IMR-90 (cell line): ENCODE data around the gene TRAF3. TPM values are rescaled to one million over a fixed set of nuclear protein-coding genes. Genes with fewer than 3 reads are reported as not detected.

ENCODE experiments used
- ATAC-seq: fragments of 200-7000 bp; cut with Tn5 transposase; 2 replicates; pipeline ENCODE4 v1.9.1; 2020; ENCODE audit warnings: low read depth, mild to moderate bottlenecking, moderate library complexity
- BruUV-seq: library from RNA; stranded (reverse); fragments of 400-500 nt; replicated peaks from 2 replicates; lab custom pipeline; 2021; lab: Mats Ljungman, UMichigan
- CTCF ChIA-PET: fragments of 300-600 bp; formaldehyde crosslinking; extraction: SDS; loops from one replicate; lab custom pipeline; 2021; ENCODE audit warnings: antibody characterized with exemption; lab: Yijun Ruan, JAX
- POLR2A ChIA-PET: fragments of 300-600 bp; sonication (Branson Sonifier 250); formaldehyde crosslinking; loops from one replicate; lab custom pipeline; 2022; ENCODE audit warnings: antibody characterized with exemption; ENCODE audit not compliant: unreplicated experiment; lab: Charles Lee
- DNase-seq: peaks from one replicate; pipeline ENCODE4 v3.0.0; 2013
- H2AFZ ChIP-seq: replicated peaks from 2 replicates; pipeline ENCODE3; 2013; ENCODE audit warnings: low read length, mild to moderate bottlenecking; ENCODE audit not compliant: poor library complexity
- H2AK5ac ChIP-seq: 2 replicates; pipeline ENCODE4 v1.6.1; 2013; ENCODE audit warnings: low read depth, low read length, inconsistent platforms
- H2AK9ac ChIP-seq: replicated peaks from 2 replicates; pipeline ENCODE3; 2013; ENCODE audit warnings: mild to moderate bottlenecking, low read depth, low read length, moderate library complexity; ENCODE audit not compliant: poor library complexity
- H2BK120ac ChIP-seq: 2 replicates; pipeline ENCODE4 v1.6.1; 2013; ENCODE audit warnings: low read depth, low read length, inconsistent platforms
- H2BK15ac ChIP-seq: 3 replicates; pipeline ENCODE4 v1.6.1; 2013; ENCODE audit warnings: low read depth, low read length, inconsistent platforms
- H2BK20ac ChIP-seq: 2 replicates; pipeline ENCODE4 v1.6.1; 2013; ENCODE audit warnings: low read depth, mild to moderate bottlenecking, inconsistent platforms, low read length, moderate library complexity
- H2BK5ac ChIP-seq: 2 replicates; pipeline ENCODE4 v1.6.1; 2013; ENCODE audit warnings: mild to moderate bottlenecking, low read depth, low read length, inconsistent platforms; ENCODE audit not compliant: poor library complexity, severe bottlenecking
- H3K14ac ChIP-seq: replicated peaks from 2 replicates; pipeline ENCODE4 v1.6.1; 2013; ENCODE audit warnings: low read depth, low read length, inconsistent platforms
- H3K18ac ChIP-seq: 2 replicates; pipeline ENCODE4 v1.6.1; 2013; ENCODE audit warnings: low read depth, low read length, control low read depth
- H3K23ac ChIP-seq: 2 replicates; pipeline ENCODE4 v1.6.1; 2013; ENCODE audit warnings: low read depth, low read length, inconsistent platforms
- H3K27ac ChIP-seq: 2 replicates; pipeline ENCODE4 v1.5.1; 2013; ENCODE audit warnings: mild to moderate bottlenecking, control low read depth, low read length; ENCODE audit not compliant: insufficient read depth
- H3K27me3 ChIP-seq: 2 replicates; pipeline ENCODE4 v1.6.1; 2013; ENCODE audit warnings: low read length; ENCODE audit not compliant: control insufficient read depth, insufficient read depth
- H3K36me3 ChIP-seq: 2 replicates; pipeline ENCODE4 v1.6.1; 2013; ENCODE audit warnings: low read length, mixed read lengths; ENCODE audit not compliant: control insufficient read depth, insufficient read depth
- H3K4ac ChIP-seq: 2 replicates; pipeline ENCODE4 v1.6.1; 2013; ENCODE audit warnings: low read depth, low read length, inconsistent platforms
- H3K4me1 ChIP-seq: 2 replicates; pipeline ENCODE4 v1.6.1; 2013; ENCODE audit warnings: low read length, mixed read lengths; ENCODE audit not compliant: control insufficient read depth, insufficient read depth
- H3K4me2 ChIP-seq: 2 replicates; pipeline ENCODE4 v1.6.1; 2013; ENCODE audit warnings: low read depth, mild to moderate bottlenecking, control low read depth, low read length, moderate library complexity
- H3K4me3 ChIP-seq: 2 replicates; pipeline ENCODE4 v1.5.1; 2013; ENCODE audit warnings: low read depth, mild to moderate bottlenecking, control low read depth, low read length, moderate library complexity; ENCODE audit not compliant: insufficient read depth
- H3K56ac ChIP-seq: 2 replicates; pipeline ENCODE4 v1.6.1; 2013; ENCODE audit warnings: low read length, inconsistent platforms; ENCODE audit not compliant: insufficient read depth; ENCODE audit errors: extremely low read depth
- H3K79me1 ChIP-seq, 2 experiments: 2 replicates each; pipeline ENCODE4 v1.6.1; 2013; ENCODE audit warnings: low read length in 2 of 2, inconsistent platforms in 1 of 2, low read depth in 1 of 2
- H3K9ac ChIP-seq: 2 replicates; pipeline ENCODE4 v1.6.1; 2013; ENCODE audit warnings: low read depth, low read length, control low read depth
- H3K9me1 ChIP-seq: 2 replicates; pipeline ENCODE4 v1.6.1; 2013; ENCODE audit warnings: low read length, inconsistent platforms; ENCODE audit not compliant: insufficient read depth
- H3K9me3 ChIP-seq: 2 replicates; pipeline ENCODE4 v1.6.1; 2013; ENCODE audit warnings: low read length; ENCODE audit not compliant: control insufficient read depth, insufficient read depth
- H4K20me1 ChIP-seq: 2 replicates; pipeline ENCODE4 v1.6.1; 2013; ENCODE audit warnings: low read length, inconsistent platforms; ENCODE audit not compliant: insufficient read depth
- H4K5ac ChIP-seq: 2 replicates; pipeline ENCODE4 v1.6.1; 2013; ENCODE audit warnings: mild to moderate bottlenecking, low read depth, low read length, control low read depth
- H4K8ac ChIP-seq, 2 experiments: 2 replicates each; pipeline ENCODE4 v1.6.1; 2013; ENCODE audit warnings: low read depth in 2 of 2, low read length in 2 of 2, control low read depth in 1 of 2, inconsistent platforms in 1 of 2
- H4K91ac ChIP-seq: 2 replicates; pipeline ENCODE4 v1.6.1; 2013; ENCODE audit warnings: low read depth, low read length, inconsistent platforms; ENCODE audit not compliant: insufficient read depth
- BHLHE40 ChIP-seq: fragments of 150-350 bp; IDR thresholded peaks from 2 replicates; pipeline ENCODE4 v1.6.1; 2016; ENCODE audit warnings: mild to moderate bottlenecking, low read depth, low read length
- CEBPB ChIP-seq: IDR thresholded peaks from 2 replicates; pipeline ENCODE4 v1.6.1; 2012; ENCODE audit warnings: low read depth, low read length, improper control_type of control experiment
- CHD1 ChIP-seq: IDR thresholded peaks from 2 replicates; pipeline ENCODE4 v1.6.1; 2012; ENCODE audit warnings: low read depth, low read length, improper control_type of control experiment
- FOS ChIP-seq: fragments of 150-350 bp; IDR thresholded peaks from 2 replicates; pipeline ENCODE4 v1.6.1; 2016; ENCODE audit warnings: low read depth, low read length
- MAFK ChIP-seq: IDR thresholded peaks from 2 replicates; pipeline ENCODE4 v1.6.1; 2012; ENCODE audit warnings: low read depth, low read length, improper control_type of control experiment
- MAZ ChIP-seq: IDR thresholded peaks from 2 replicates; pipeline ENCODE4 v1.6.1; 2012; ENCODE audit warnings: low read depth, mild to moderate bottlenecking, low read length, improper control_type of control experiment, moderate library complexity, borderline replicate concordance
- MXI1 ChIP-seq: IDR thresholded peaks from 2 replicates; pipeline ENCODE4 v1.6.1; 2012; ENCODE audit warnings: low read depth, mild to moderate bottlenecking, low read length, moderate library complexity, borderline replicate concordance
- NFE2L2 ChIP-seq: fragments of 150-350 bp; IDR thresholded peaks from 2 replicates; pipeline ENCODE4 v1.6.1; 2016; ENCODE audit warnings: low read depth, mild to moderate bottlenecking, low read length
- POLR2A ChIP-seq: IDR thresholded peaks from 2 replicates; pipeline ENCODE4 v1.6.1; 2012; ENCODE audit warnings: mild to moderate bottlenecking, low read depth, low read length
- RAD21 ChIP-seq: IDR thresholded peaks from 2 replicates; pipeline ENCODE4 v1.6.1; 2012; ENCODE audit warnings: low read length, improper control_type of control experiment
- RCOR1 ChIP-seq: IDR thresholded peaks from 2 replicates; pipeline ENCODE4 v1.6.1; 2012; ENCODE audit warnings: mild to moderate bottlenecking, low read length, improper control_type of control experiment; ENCODE audit not compliant: insufficient replicate concordance
- RFX5 ChIP-seq: IDR thresholded peaks from 2 replicates; pipeline ENCODE4 v1.8.0; 2012; ENCODE audit warnings: low read depth, mild to moderate bottlenecking, low read length, moderate library complexity
- SMC3 ChIP-seq: fragments of 150-350 bp; IDR thresholded peaks from 2 replicates; pipeline ENCODE4 v1.6.1; 2016; ENCODE audit warnings: low read depth, mild to moderate bottlenecking, antibody characterized with exemption, low read length, moderate library complexity
- WGBS, 2 experiments: methylation state at CpG; one replicate each; pipeline versions ENCODE4 v1.1.5 to v1.1.7; 2013; ENCODE audit warnings: missing lambda C conversion rate in 2 of 2; ENCODE audit not compliant: insufficient read length in 1 of 2; ENCODE audit errors: extremely low coverage in 2 of 2; 5-methylcytosine and 5-hydroxymethylcytosine counted together
- dilution Hi-C: fragments of 300-500 bp; cut with HindIII; formaldehyde crosslinking; loops from one replicate; pipeline ENCODE4 v1.14.3; 2018; ENCODE audit warnings: low sequenced_read_pairs; ENCODE audit not compliant: unreplicated experiment
- in situ Hi-C: fragments of 300-500 bp; cut with MboI; formaldehyde crosslinking; loops from 3 replicates; pipeline ENCODE4 v1.14.3; 2019; ENCODE audit warnings: low sequenced_read_pairs, inconsistent platforms, mixed read lengths
- intact Hi-C: fragments of 100-400 bp; cut with micrococcal nuclease; formaldehyde crosslinking; loops from 2 replicates; pipeline ENCODE4 v1.10.0; 2022
- polyA plus RNA-seq, 3 experiments: library from polyadenylated mRNA; depleted of rRNA; stranded (reverse); fragments of >200 nt; gene quantifications; 2 replicates each; pipeline ENCODE4 v1.2.3, GENCODE V29; 2012; ENCODE audit warnings: low replicate concordance in 1 of 3
- total RNA-seq: library from RNA; depleted of rRNA; stranded (reverse); fragments of >200 nt; gene quantifications from 2 replicates; pipeline ENCODE4 v1.2.3, GENCODE V29; 2012
- TF ChIP-seq, protein P1 (sequence below): fragments of 150-350 bp; IDR thresholded peaks from 2 replicates; pipeline ENCODE4 v1.6.1; 2017; ENCODE audit warnings: mild to moderate bottlenecking, antibody characterized with exemption, low read length, low read depth
- TF ChIP-seq, protein P2 (sequence below): conservative IDR thresholded peaks from 2 replicates; pipeline ENCODE4 v1.5.1; 2012; ENCODE audit warnings: mild to moderate bottlenecking, low read depth, low read length, improper control_type of control experiment
- TF ChIP-seq, protein P3 (sequence below): fragments of 150-350 bp; IDR thresholded peaks from 2 replicates; pipeline ENCODE4 v1.6.1; 2016; ENCODE audit warnings: low read depth, mild to moderate bottlenecking, low read length, moderate library complexity, borderline replicate concordance

TRAF3 gene
- total and polyA plus RNA-seq, 2 of the 4 experiments (the other 2 are of a cell fraction) = 21.2 to 25.3 TPM

- no peak overlapping the region for H2BK120ac ChIP-seq
- peak overlapping the region; percentile 7 for H2AK9ac ChIP-seq
- H2BK15ac ChIP-seq = no peak overlapping the region
- H3K27me3 ChIP-seq = no peaks in the 10 kb centered on the region
- dilution Hi-C loops (no loop called here), in situ Hi-C loops (no loop called here), intact Hi-C loops (no loop called here)
- no peak overlapping the region for H3K56ac ChIP-seq
- H3K18ac ChIP-seq = no peak overlapping the region
- no peak for TF ChIP-seq FOS
- TF ChIP-seq MAFK = no peak
- TF ChIP-seq NFE2L2 = no peak
- TF ChIP-seq MAZ = no peak
- TF ChIP-seq CHD1 = no peak
- TF ChIP-seq MXI1 = no peak
- TF ChIP-seq, protein P1, sequence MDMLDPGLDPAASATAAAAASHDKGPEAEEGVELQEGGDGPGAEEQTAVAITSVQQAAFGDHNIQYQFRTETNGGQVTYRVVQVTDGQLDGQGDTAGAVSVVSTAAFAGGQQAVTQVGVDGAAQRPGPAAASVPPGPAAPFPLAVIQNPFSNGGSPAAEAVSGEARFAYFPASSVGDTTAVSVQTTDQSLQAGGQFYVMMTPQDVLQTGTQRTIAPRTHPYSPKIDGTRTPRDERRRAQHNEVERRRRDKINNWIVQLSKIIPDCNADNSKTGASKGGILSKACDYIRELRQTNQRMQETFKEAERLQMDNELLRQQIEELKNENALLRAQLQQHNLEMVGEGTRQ = no peak
- TF ChIP-seq RAD21 = no peak
- no peak for TF ChIP-seq BHLHE40
- no peak for TF ChIP-seq RFX5
- TF ChIP-seq RCOR1 = no peak
- no peak for TF ChIP-seq SMC3
- no peak for TF ChIP-seq POLR2A
- TF ChIP-seq, protein P2, sequence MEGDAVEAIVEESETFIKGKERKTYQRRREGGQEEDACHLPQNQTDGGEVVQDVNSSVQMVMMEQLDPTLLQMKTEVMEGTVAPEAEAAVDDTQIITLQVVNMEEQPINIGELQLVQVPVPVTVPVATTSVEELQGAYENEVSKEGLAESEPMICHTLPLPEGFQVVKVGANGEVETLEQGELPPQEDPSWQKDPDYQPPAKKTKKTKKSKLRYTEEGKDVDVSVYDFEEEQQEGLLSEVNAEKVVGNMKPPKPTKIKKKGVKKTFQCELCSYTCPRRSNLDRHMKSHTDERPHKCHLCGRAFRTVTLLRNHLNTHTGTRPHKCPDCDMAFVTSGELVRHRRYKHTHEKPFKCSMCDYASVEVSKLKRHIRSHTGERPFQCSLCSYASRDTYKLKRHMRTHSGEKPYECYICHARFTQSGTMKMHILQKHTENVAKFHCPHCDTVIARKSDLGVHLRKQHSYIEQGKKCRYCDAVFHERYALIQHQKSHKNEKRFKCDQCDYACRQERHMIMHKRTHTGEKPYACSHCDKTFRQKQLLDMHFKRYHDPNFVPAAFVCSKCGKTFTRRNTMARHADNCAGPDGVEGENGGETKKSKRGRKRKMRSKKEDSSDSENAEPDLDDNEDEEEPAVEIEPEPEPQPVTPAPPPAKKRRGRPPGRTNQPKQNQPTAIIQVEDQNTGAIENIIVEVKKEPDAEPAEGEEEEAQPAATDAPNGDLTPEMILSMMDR = no peak
- TF ChIP-seq, protein P3, sequence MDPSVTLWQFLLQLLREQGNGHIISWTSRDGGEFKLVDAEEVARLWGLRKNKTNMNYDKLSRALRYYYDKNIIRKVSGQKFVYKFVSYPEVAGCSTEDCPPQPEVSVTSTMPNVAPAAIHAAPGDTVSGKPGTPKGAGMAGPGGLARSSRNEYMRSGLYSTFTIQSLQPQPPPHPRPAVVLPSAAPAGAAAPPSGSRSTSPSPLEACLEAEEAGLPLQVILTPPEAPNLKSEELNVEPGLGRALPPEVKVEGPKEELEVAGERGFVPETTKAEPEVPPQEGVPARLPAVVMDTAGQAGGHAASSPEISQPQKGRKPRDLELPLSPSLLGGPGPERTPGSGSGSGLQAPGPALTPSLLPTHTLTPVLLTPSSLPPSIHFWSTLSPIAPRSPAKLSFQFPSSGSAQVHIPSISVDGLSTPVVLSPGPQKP = no peak
- no peak for TF ChIP-seq CEBPB
- no peak overlapping the region for H3K23ac ChIP-seq
- BruUV-seq = no TSS peak
- no peak overlapping the region for H3K27ac ChIP-seq
- ATAC-seq (no peak), DNase-seq (no peak)
- H3K4me1 ChIP-seq = peaks cover 5% of the 10 kb centered on the region; the same call in 1 of the 2 replicates
- no peak overlapping the region for H4K91ac ChIP-seq
- H3K9me3 ChIP-seq = no peaks in the 10 kb centered on the region
- peaks cover 62% of the 10 kb centered on the region for H4K20me1 ChIP-seq
- no peak overlapping the region for H4K8ac ChIP-seq
- POLR2A ChIA-PET = no interaction called here
- peaks cover 41 to 76% of the 10 kb centered on the region in 2 experiments for H3K79me1 ChIP-seq
- no peak overlapping the region for H2AFZ ChIP-seq
- H3K9me1 ChIP-seq = peaks cover 5% of the 10 kb centered on the region
- no peaks in the 10 kb centered on the region for H3K36me3 ChIP-seq
- CTCF ChIA-PET = no interaction called here
- H3K9ac ChIP-seq = no peak overlapping the region
- H2AK5ac ChIP-seq = 0 out of 2 replicates have a peak overlapping the region, but pooled peaks have one; percentile 15
- peak overlapping the region; percentile 29; the same call in 1 of the 2 replicates for H3K14ac ChIP-seq
- no peak overlapping the region for H2BK5ac ChIP-seq
- no peak overlapping the region for H3K4me3 ChIP-seq
- H3K4me2 ChIP-seq = no peak overlapping the region
- H4K5ac ChIP-seq = no peak overlapping the region
- H2BK20ac ChIP-seq = no peak overlapping the region
- no peak overlapping the region for H3K4ac ChIP-seq
- WGBS, 2 experiments = 69% methylated on average over 5 of the region's 9 CpGs; no CpG with 5 or more reads in 1 of the 2 experiments
These were observed 42.0 kb downstream of the TRAF3 start for GRCh38 chr14:102819176-102819628.
